ENCODE data around the gene NUAK2. TPM values are rescaled to one million over a fixed set of nuclear protein-coding genes. Genes with fewer than 3 reads are reported as not detected.
"Not testable (repeated sequence)": the region's sequence is repeated elsewhere in the genome, so short reads cannot be mapped to it uniquely, and the experiment has no call there.

NUAK2 gene
- 10 to 100 TPM; 12.1 to 12.7 TPM for total RNA-seq

- Mint-ChIP-seq H3K9me3 (no peaks in the 10 kb centered on the region), H3K27me3 (peaks cover 6% of the 10 kb centered on the region), H3K36me3 (ENCODE audit: low read depth) (peaks cover 26% of the 10 kb centered on the region), H3K4me3 (peak within 1 kb of the TSS; percentile 98), H3K4me1 (peaks cover 65% of the 10 kb centered on the region), H3K27ac (peak within 1 kb of the TSS; percentile 90)
- ChIA-PET POLR2A (interaction anchor here (0.6 kb wide), 1 partner anchor 312 kb away, joined by 3 read pairs; no protein-coding TSS in a partner anchor), CTCF (interaction anchor here (1.2 to 23.4 kb wide), 9 partner anchors 8 to 93 kb away, joined by 3 to 560 read pairs (median 5); partner anchors contain the start of gene TMCC2)
- peak; percentile 81 for DNase-seq
Measured at GRCh38 chr1:205321162-205321958, at the start of gene NUAK2. TSS of gene NUAK2 (minus strand) at chr1:205321745. CDS start at chr1:205321628, 117 bp downstream.

GRCh38 chr1:205370780-205371179, 49.2 kb upstream of the NUAK2 start:
- CTCF ChIA-PET = no interaction called here
- H3K36me3 Mint-ChIP-seq (ENCODE audit: low read depth) = no peaks in the 10 kb centered on the region
- H3K9me3 Mint-ChIP-seq = no peaks in the 10 kb centered on the region

DNA sequence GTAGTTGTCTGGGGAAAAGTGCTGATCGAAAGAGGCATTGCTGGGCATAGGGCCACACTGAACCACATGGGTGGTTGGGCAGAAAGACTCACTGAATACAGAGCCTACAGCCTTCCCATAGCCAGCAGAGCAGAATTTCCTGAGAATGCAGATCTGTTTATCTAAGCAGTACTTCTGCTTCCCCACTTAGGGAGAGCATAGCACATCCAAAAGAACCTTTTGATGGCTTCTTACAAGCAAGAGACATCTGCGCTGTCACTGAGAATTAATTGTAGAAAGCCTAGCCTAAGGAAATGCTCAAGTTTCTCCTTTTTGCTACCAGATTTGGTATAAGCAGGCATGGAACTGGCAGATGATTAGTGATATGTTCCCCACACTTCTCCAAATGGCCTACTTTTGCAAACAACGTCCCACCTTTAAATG, 48.2 kb upstream of the NUAK2 start:
- Mint-ChIP-seq H3K4me3 (no peak overlapping the region), H3K27ac (no peak overlapping the region), H3K36me3 (ENCODE audit: low read depth) (no peaks in the 10 kb centered on the region), H3K27me3 (peaks cover 26% of the 10 kb centered on the region), H3K9me3 (no peaks in the 10 kb centered on the region), H3K4me1 (peaks cover 11% of the 10 kb centered on the region)
- ChIA-PET CTCF (interaction anchor here (0.7 to 1.3 kb wide), 2 partner anchors 11 to 115 kb away, joined by 3 read pairs; no protein-coding TSS in a partner anchor), POLR2A (no interaction called here)
- no peak for DNase-seq

More at GRCh38 chr1:205370780-205371179, 49.2 kb upstream of the NUAK2 start:
- Mint-ChIP-seq H3K4me1 (peaks cover 11% of the 10 kb centered on the region), H3K4me3 (no peak overlapping the region), H3K27me3 (peaks cover 31% of the 10 kb centered on the region), H3K27ac (no peak overlapping the region)
- POLR2A ChIA-PET = no interaction called here
- no peak for DNase-seq

GRCh38 chr1:205368478-205368877, 46.9 kb upstream of the NUAK2 start:
- Mint-ChIP-seq H3K9me3 (no peaks in the 10 kb centered on the region), H3K4me1 (no peaks in the 10 kb centered on the region), H3K36me3 (ENCODE audit: low read depth) (no peaks in the 10 kb centered on the region), H3K27me3 (peaks cover 17% of the 10 kb centered on the region), H3K27ac (no peak overlapping the region), H3K4me3 (no peak overlapping the region)
- CTCF ChIA-PET = interaction anchor here (1.3 kb wide), 1 partner anchor 12 kb away, joined by 3 read pairs; no protein-coding TSS in a partner anchor
- POLR2A ChIA-PET = no interaction called here
- no peak for DNase-seq

GRCh38 chr1:205365945-205366463, 44.5 kb upstream of the NUAK2 start:
- H3K36me3 Mint-ChIP-seq (ENCODE audit: low read depth) = no peaks in the 10 kb centered on the region
- CTCF ChIA-PET = interaction anchor here (1.3 kb wide), 1 partner anchor 11 kb away, joined by 4 read pairs; no protein-coding TSS in a partner anchor
- POLR2A ChIA-PET = no interaction called here
- H3K27ac Mint-ChIP-seq = no peak overlapping the region
- H3K27me3 Mint-ChIP-seq = peaks cover 9% of the 10 kb centered on the region
- no peaks in the 10 kb centered on the region for H3K4me1 Mint-ChIP-seq
- H3K9me3 Mint-ChIP-seq = no peaks in the 10 kb centered on the region
- H3K4me3 Mint-ChIP-seq = no peak overlapping the region
- no peak for DNase-seq

- POLR2A ChIA-PET; H3K36me3 Mint-ChIP-seq (ENCODE audit: low read depth); DNase-seq; H3K27ac Mint-ChIP-seq; H3K9me3 Mint-ChIP-seq; H3K4me1 Mint-ChIP-seq; H3K4me3 Mint-ChIP-seq; CTCF ChIA-PET: not testable (repeated sequence)
- H3K27me3 Mint-ChIP-seq = peaks cover 13% of the 10 kb centered on the region
Measured at GRCh38 chr1:205365086-205365485, 43.5 kb upstream of the NUAK2 start.

- CTCF ChIA-PET = interaction anchor here (1.2 kb wide), 1 partner anchor 70 kb away, joined by 4 read pairs; no protein-coding TSS in a partner anchor
- Mint-ChIP-seq H3K9me3 (no peaks in the 10 kb centered on the region), H3K4me1 (no peaks in the 10 kb centered on the region), H3K36me3 (ENCODE audit: low read depth) (no peaks in the 10 kb centered on the region), H3K27me3 (peaks cover 20% of the 10 kb centered on the region), H3K4me3 (no peak overlapping the region), H3K27ac (no peak overlapping the region)
- no peak for DNase-seq
- POLR2A ChIA-PET = no interaction called here
Measured at GRCh38 chr1:205360891-205361290, 39.3 kb upstream of the NUAK2 start.

DNA sequence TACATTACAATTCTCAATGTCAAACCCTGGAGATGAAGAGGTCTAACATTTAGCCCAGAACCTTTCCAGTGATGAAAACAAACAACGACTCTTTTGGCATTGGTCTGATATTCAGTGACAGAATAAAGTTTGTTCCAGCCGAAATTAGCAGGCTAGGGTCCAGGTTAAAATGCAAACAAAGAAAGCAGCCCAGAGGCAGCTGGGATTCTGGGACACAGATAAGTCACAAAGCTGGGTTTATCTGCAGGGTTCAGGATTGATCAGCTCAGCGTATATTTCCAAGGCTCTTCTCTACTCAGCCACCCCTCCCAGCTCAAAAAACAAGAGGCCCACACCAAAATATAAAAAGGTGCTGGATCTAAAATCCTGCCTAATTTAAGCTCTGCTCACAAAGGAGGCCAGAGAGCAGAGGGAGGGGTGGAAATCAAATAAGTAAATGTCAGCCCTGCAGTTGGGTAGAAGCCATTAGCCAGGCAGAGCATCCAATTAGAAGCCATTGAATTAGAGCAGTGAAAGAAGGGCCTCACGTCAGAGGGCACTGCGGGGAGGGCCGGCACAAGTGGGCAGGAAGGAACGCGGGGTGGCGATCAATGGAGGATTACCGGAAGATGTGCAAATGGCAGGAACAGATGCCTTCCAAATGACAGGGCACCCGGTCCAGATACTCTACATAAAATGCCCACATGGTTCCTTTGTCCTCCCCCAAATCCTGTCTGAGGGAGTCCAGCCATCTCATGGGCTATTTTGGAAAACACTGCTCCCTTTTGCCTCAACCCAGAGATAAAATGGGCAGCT, 38.4 kb upstream of the NUAK2 start:
- no peaks in the 10 kb centered on the region for H3K4me1 Mint-ChIP-seq
- ChIA-PET POLR2A (no interaction called here), CTCF (interaction anchor here (0.6 to 1.2 kb wide), 3 partner anchors 71 to 197 kb away, joined by 3 to 5 read pairs (median 4); no protein-coding TSS in a partner anchor)
- H3K4me3 Mint-ChIP-seq = no peak overlapping the region
- no peak for DNase-seq
- H3K9me3 Mint-ChIP-seq = no peaks in the 10 kb centered on the region
- no peaks in the 10 kb centered on the region for H3K36me3 Mint-ChIP-seq (ENCODE audit: low read depth)
- H3K27ac Mint-ChIP-seq = no peak overlapping the region
- peaks cover 20% of the 10 kb centered on the region for H3K27me3 Mint-ChIP-seq

GRCh38 chr1:205358579-205358978, 37.0 kb upstream of the NUAK2 start:
- H3K27ac Mint-ChIP-seq = no peak overlapping the region
- ChIA-PET POLR2A (no interaction called here), CTCF (no interaction called here)
- H3K36me3 Mint-ChIP-seq (ENCODE audit: low read depth) = no peaks in the 10 kb centered on the region
- no peaks in the 10 kb centered on the region for H3K9me3 Mint-ChIP-seq
- H3K4me3 Mint-ChIP-seq = no peak overlapping the region
- no peak for DNase-seq
- H3K4me1 Mint-ChIP-seq = no peaks in the 10 kb centered on the region
- peaks cover 23% of the 10 kb centered on the region for H3K27me3 Mint-ChIP-seq

GRCh38 chr1:205357567-205357966, 36.0 kb upstream of the NUAK2 start:
- no peaks in the 10 kb centered on the region for H3K4me1 Mint-ChIP-seq
- peaks cover 19% of the 10 kb centered on the region for H3K27me3 Mint-ChIP-seq
- no peaks in the 10 kb centered on the region for H3K36me3 Mint-ChIP-seq (ENCODE audit: low read depth)
- ChIA-PET CTCF (no interaction called here), POLR2A (no interaction called here)
- no peak for DNase-seq
- H3K9me3 Mint-ChIP-seq = no peaks in the 10 kb centered on the region
- no peak overlapping the region for H3K4me3 Mint-ChIP-seq
- no peak overlapping the region for H3K27ac Mint-ChIP-seq

DNA sequence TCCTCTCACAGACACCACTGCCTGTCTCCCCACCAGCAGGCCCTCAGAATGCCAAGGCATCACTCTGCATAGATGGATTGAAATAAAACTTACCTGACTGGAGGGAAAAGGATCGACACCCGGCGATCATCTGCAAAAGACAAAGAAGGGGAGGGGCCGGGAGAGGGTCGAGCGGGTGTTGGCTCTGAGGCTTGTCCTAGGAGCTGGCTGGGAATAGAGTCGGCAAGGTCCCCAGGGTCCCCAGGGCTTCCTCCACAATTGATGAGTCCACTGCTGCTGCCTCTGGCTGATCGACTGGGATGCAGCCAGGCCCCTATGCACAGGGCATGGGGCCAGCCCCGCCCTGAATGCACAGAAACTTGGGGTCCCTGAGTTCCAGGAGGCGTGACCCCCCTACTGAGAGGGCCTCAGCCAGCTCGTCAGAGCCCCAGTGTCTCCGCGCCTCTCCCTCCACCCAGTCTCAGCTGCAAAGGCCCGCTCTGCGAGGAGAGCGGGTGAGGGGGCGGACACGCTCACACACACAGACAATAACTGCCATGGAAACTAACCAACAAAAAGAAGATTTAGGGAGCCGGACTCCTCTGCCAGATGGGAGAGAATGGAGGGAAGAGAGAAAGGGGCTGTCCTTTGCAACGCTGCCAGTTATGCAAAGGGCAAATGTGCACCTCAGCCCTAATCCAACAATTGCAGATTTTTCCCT, 35.0 kb upstream of the NUAK2 start, which contains the start of gene KLHDC8A:
Gene KLHDC8A, minus strand, starts transcription at position 483 of the 700 bp plus-strand sequence. CDS start 13,318 bp downstream, outside the sequence.
- no peak for DNase-seq
- Mint-ChIP-seq H3K4me3 (no peak within 1 kb of the TSS), H3K4me1 (no peaks in the 10 kb centered on the region), H3K36me3 (ENCODE audit: low read depth) (no peaks in the 10 kb centered on the region), H3K9me3 (no peaks in the 10 kb centered on the region), H3K27ac (no peak within 1 kb of the TSS), H3K27me3 (peaks cover 19% of the 10 kb centered on the region)
- CTCF ChIA-PET = no interaction called here
- POLR2A ChIA-PET = no interaction called here

DNA sequence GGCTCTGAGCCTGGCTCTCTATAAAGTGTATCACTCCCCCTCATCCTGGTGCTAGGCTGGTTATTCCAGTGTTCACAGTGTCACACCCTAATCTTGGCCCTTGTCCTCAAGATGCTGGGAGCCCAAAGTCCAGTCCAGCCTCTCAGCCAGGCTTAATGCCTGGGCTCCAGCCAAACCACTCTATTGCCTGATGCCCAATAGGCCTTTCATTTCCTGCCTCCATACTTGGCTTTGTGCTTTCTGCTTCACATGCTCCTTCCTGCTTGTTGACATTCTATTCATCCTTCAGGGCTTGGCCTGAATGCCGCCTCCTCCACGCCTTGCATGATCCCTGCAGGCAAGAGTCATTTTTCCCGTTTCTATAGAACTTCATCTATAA, 33.5 kb upstream of the NUAK2 start:
- Mint-ChIP-seq H3K4me1 (no peaks in the 10 kb centered on the region), H3K9me3 (no peaks in the 10 kb centered on the region), H3K27ac (no peak overlapping the region), H3K4me3 (no peak overlapping the region), H3K27me3 (peaks cover 12% of the 10 kb centered on the region), H3K36me3 (ENCODE audit: low read depth) (no peaks in the 10 kb centered on the region)
- POLR2A ChIA-PET = interaction anchor here (0.5 kb wide), 1 partner anchor 733 kb away, joined by 3 read pairs; no protein-coding TSS in a partner anchor
- no peak for DNase-seq
- CTCF ChIA-PET = interaction anchor here (1.1 to 1.7 kb wide), 5 partner anchors 11 to 170 kb away, joined by 3 to 10 read pairs (median 5); no protein-coding TSS in a partner anchor
